ENCODE results near the gene DOP1B. TPM values are rescaled to one million over a fixed set of nuclear protein-coding genes. Genes with fewer than 3 reads are reported as not detected.

Gene DOP1B
- total and polyA plus RNA-seq, 10 of the 15 experiments (the other 5 are each of a cell fraction or from before 2014, with no cell fraction given), result 1.2 to 12.2 (median 4.3) TPM

DNA sequence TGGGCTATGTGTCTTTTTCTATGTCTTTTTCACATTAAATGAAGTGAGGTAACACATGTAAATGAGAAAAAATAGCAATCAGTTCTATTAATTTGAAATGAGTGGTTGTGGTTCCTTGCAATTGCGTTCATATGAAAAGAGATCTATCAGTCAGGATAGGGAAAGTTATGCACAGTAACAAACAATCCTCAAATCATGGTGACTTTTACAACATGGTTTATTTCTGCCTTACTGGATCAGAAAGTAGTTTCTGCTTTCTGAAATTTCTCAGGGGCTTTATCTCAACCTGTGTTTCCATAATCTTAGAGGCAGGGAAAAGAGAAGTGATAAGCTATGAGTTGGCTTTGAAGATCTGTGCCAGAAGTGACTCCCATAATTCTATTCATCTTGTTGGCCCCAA is 39.0 kb downstream of the DOP1B start:
- no peak overlapping the region for H3K27ac ChIP-seq (ENCODE audit: control insufficient read depth, insufficient read depth)
- H3K9me3 ChIP-seq (replicated peaks; ENCODE audit: control insufficient read depth, insufficient read depth, low read length), result no peaks in the 10 kb centered on the region
- ATAC-seq (no peak), FAIRE-seq (no peak), DNase-seq (ENCODE audit: low read depth, low spot score) (no peak)
- no peak overlapping the region for H3K9ac ChIP-seq (ENCODE audit: control insufficient read depth, insufficient read depth, low read length)
- BruUV-seq (replicated peaks), result no TSS peak
- POLR2A ChIA-PET, result no interaction called here
- intact Hi-C loops (cut with micrococcal nuclease; ENCODE audit: unreplicated experiment), result no loop called here
- H3K36me3 ChIP-seq (ENCODE audit: control insufficient read depth in 2 of 2, insufficient read depth in 2 of 2, low read length in 1 of 2), result no peaks in the 10 kb centered on the region
- H3K27me3 ChIP-seq (replicated peaks in 1 of 2; ENCODE audit: control insufficient read depth in 2 of 2, insufficient read depth in 2 of 2, low read length in 1 of 2), result no peaks in the 10 kb centered on the region
- RAD21 ChIA-PET (ENCODE audit: unreplicated experiment), result no interaction called here
- 100% methylated on average over 1 of the region's 1 CpG for WGBS (ENCODE audit: insufficient coverage, insufficient replicate concordance, low lambda C conversion rate, missing lambda C conversion rate)
- H3K4me2 ChIP-seq (ENCODE audit: control insufficient read depth, insufficient read depth), result no peak overlapping the region
- in situ Hi-C loops (cut with MboI), result no loop called here
- CTCF ChIA-PET, result no interaction called here
- no peaks in the 10 kb centered on the region for H4K20me1 ChIP-seq (ENCODE audit: control insufficient read depth, insufficient read depth)
- H3K79me2 ChIP-seq (ENCODE audit: control insufficient read depth, insufficient read depth, low read length), result no peaks in the 10 kb centered on the region
- no peak for TF ChIP-seq PBX3 (IDR thresholded peaks at IDR 0.05; ENCODE audit: insufficient replicate concordance, low read depth, low read length)
- no peak for TF ChIP-seq NR2C1 (IDR thresholded peaks at IDR 0.05)
- no peak for TF ChIP-seq KLF5 (IDR thresholded peaks at IDR 0.05; ENCODE audit: partially characterized antibody)
- TF ChIP-seq POU2F2 (IDR thresholded peaks at IDR 0.05; ENCODE audit: borderline replicate concordance, low read depth, low read length), result no peak
- no peak for TF ChIP-seq JUNB (IDR thresholded peaks at IDR 0.05)
- TF ChIP-seq, protein P1, sequence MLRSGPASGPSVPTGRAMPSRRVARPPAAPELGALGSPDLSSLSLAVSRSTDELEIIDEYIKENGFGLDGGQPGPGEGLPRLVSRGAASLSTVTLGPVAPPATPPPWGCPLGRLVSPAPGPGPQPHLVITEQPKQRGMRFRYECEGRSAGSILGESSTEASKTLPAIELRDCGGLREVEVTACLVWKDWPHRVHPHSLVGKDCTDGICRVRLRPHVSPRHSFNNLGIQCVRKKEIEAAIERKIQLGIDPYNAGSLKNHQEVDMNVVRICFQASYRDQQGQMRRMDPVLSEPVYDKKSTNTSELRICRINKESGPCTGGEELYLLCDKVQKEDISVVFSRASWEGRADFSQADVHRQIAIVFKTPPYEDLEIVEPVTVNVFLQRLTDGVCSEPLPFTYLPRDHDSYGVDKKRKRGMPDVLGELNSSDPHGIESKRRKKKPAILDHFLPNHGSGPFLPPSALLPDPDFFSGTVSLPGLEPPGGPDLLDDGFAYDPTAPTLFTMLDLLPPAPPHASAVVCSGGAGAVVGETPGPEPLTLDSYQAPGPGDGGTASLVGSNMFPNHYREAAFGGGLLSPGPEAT (IDR thresholded peaks at IDR 0.05; ENCODE audit: low read depth), result no peak
- H2AFZ ChIP-seq (ENCODE audit: control insufficient read depth, low read depth, low read length), result no peak overlapping the region
- SMC1A ChIA-PET (ENCODE audit: uncharacterized antibody, unreplicated experiment), result no interaction called here
- no peak overlapping the region for H3K4me3 ChIP-seq
- H3K4me1 ChIP-seq (ENCODE audit: control insufficient read depth, insufficient read depth, low read length), result no peaks in the 10 kb centered on the region
